Measurements from ENCODE around the gene SNAPC2. TPM values are rescaled to one million over a fixed set of nuclear protein-coding genes. Genes with fewer than 3 reads are reported as not detected.

Gene SNAPC2, protein sequence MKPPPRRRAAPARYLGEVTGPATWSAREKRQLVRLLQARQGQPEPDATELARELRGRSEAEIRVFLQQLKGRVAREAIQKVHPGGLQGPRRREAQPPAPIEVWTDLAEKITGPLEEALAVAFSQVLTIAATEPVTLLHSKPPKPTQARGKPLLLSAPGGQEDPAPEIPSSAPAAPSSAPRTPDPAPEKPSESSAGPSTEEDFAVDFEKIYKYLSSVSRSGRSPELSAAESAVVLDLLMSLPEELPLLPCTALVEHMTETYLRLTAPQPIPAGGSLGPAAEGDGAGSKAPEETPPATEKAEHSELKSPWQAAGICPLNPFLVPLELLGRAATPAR
- 10 to 100 TPM in 1 of 4 donors, 1 to 10 TPM in 3; 6.4 to 13.0 (median 9.4) TPM for total RNA-seq

DNA sequence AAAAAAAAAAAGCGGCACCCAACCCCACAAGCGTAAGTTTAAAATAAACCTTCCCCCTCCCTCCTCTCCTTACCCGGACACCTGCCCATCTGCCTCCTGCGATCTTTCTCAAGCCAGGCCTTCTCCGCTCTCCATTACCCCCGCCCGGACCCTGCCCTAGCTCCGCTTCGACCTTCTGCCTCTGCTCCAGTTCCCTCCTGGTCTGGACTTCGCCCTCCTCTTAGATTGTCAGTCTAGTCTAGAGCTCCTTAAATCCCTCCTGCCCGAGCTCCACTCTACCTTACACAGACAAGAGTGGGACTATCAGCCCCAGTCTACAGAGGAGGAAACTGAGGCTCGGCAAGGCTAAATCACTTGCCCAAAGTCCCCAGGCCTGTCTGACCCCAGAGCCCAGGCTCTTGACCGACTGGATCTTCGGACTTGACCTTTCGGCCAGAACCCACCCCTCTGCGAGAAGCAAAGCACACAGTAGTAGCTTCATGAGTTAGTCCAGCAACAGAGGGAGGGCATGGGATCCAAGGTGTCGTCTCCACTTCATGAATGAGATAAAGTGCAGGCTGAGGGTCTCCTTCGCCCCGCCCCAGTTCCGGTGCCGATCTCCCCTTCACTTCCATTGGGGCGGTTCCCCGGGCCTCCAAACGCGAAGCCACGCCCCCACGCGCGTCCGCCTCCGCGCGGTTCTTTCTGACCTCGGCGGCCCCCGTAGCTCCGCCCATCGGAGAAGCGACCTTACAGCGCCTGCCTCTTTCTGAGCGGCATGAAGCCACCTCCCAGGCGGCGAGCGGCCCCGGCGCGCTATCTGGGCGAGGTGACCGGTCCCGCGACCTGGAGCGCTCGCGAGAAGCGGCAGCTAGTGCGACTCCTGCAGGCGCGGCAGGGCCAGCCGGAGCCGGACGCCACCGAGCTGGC, at the start of gene SNAPC2:
Gene SNAPC2 (plus strand): TSS at position 729 of the 909 bp plus-strand sequence. CDS start 29 bp downstream, at position 758.
- TF ChIP-seq, protein P1, sequence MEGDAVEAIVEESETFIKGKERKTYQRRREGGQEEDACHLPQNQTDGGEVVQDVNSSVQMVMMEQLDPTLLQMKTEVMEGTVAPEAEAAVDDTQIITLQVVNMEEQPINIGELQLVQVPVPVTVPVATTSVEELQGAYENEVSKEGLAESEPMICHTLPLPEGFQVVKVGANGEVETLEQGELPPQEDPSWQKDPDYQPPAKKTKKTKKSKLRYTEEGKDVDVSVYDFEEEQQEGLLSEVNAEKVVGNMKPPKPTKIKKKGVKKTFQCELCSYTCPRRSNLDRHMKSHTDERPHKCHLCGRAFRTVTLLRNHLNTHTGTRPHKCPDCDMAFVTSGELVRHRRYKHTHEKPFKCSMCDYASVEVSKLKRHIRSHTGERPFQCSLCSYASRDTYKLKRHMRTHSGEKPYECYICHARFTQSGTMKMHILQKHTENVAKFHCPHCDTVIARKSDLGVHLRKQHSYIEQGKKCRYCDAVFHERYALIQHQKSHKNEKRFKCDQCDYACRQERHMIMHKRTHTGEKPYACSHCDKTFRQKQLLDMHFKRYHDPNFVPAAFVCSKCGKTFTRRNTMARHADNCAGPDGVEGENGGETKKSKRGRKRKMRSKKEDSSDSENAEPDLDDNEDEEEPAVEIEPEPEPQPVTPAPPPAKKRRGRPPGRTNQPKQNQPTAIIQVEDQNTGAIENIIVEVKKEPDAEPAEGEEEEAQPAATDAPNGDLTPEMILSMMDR (IDR thresholded peaks at IDR 0.05; ENCODE audit: low read depth): no peak

DNA sequence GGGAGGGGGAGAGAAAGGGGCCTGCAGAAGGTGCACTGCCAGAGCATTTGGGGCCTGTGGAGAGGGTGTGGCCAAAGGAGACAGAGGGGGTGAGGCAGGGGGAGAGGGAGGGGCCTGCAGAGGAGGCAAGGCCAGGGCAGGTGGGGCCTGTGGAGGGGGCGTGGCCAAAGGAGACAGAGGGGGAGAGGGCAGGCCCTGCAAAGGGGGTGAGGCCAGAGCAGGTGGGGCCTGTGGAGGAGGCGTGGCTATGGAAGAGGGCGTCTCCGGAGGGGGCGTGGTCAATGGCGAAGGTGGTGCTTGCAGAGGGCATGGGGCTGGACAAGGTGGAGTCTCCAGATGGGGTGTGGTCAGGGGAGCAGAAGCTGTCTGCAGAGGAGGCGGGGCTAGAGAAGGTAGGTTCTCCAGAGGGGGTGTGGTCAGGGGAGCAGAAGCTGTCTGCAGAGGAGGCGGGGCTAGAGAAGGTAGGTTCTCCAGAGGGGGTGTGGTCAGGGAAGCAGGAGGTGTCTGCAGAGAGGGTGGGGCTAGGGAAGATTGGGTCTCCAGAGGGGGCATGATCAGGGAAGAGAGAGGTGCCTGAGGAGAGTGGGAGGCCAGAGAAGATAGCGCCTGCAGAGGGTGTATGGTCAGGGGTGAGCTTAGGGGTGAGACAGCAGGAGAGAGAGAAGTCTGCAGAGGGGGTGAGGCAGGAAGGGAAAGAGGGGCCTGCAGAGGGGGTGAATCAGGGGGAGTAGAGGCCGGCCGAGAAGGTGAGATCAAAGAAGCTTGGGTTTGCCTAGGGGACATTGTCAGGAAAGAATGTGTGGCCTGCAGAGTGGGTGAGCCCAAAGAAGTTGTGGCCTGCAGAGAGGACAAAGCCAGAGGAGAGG, 49.3 kb upstream of the SNAPC2 start:
- TF ChIP-seq, protein P1 (IDR thresholded peaks at IDR 0.05; ENCODE audit: low read depth): no peak

DNA sequence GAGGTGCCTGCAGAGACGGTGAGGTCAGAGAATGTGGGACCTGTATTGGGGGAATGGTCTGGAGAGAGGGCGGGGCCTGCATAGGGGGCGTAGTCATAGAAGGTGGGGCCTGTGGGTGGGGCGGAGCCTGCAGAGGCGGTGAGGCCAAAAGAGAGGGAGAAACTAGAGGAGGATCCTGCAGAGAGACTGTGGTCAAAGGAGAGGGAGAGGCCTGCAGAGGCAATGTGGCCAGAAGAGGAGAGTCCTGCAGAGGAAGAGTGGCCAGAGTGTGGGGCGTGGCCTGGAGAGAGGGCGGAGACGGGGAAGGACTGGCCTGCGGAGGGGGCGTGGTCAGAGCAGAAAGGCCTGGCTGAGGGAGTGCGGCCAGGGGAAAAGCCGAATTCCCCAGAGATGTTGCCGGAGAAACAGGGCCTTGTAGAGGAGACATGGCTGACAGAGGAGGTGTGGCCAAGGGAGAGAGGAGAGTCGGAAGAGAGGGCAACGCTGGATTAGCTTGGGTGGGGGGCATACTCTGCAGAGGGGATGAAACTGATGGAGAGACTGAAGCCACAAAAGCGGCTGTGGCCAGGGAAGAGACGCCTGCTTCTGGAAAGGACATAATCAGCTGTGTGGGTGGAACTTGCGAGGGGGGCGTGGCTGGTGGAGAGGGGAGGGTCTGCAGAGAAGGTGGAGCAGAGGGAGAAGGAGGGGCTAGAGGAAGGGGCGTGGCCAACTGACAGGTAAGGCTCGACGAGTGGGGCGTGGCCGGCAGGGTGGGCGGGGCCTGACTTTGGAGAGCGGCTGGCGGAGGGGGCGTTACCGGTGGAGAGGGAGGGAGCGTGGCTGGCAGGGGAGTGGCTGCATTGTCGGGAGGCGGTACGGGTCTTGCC, 48.5 kb upstream of the SNAPC2 start:
- TF ChIP-seq, protein P1 (IDR thresholded peaks at IDR 0.05; ENCODE audit: low read depth): no peak

DNA sequence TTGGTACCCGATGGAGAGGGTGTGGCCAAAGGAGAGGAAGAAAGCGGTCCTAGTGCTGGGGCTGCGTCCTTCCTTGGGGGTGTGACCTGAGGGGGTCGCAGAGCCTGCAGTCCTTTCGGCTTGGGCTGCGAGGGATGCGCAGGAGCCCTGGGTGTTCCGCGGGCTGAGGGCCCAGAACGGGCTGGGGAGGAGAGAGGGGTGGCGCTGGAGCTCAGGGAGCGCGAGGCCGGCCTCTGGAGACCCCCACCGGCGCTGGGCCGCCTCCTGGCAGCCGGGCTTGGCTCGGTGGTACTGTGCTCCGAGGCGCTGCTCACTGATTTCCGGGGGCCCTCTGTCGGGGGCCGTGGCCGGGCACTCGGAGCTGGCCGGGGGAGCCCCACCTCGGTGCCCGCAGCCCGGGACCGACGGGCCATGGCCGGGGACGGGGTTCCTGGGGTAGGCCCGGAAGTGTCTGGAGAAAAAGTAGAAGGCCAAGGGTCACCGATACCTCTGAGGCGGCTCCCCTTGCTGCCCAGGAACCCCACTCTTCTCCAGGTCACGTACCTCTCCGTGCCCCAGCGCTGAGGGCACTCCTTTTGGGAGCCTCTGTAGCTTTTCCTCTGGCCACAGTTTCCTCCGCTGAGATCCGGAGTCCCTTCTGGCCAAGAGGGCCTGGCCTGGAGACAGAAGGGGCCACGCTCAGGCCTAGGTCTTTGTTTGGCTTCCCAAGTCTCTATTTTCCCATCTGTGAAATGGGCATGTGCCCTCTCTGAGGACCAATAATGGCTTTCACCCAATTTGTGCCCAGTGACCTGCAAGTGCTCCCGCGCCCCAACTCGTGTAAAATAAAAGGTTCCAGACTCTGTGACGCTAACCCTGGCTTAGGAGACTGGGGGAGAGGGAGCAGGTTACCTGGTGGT, 47.6 kb upstream of the SNAPC2 start:
- TF ChIP-seq, protein P1 (IDR thresholded peaks at IDR 0.05; ENCODE audit: low read depth): no peak

DNA sequence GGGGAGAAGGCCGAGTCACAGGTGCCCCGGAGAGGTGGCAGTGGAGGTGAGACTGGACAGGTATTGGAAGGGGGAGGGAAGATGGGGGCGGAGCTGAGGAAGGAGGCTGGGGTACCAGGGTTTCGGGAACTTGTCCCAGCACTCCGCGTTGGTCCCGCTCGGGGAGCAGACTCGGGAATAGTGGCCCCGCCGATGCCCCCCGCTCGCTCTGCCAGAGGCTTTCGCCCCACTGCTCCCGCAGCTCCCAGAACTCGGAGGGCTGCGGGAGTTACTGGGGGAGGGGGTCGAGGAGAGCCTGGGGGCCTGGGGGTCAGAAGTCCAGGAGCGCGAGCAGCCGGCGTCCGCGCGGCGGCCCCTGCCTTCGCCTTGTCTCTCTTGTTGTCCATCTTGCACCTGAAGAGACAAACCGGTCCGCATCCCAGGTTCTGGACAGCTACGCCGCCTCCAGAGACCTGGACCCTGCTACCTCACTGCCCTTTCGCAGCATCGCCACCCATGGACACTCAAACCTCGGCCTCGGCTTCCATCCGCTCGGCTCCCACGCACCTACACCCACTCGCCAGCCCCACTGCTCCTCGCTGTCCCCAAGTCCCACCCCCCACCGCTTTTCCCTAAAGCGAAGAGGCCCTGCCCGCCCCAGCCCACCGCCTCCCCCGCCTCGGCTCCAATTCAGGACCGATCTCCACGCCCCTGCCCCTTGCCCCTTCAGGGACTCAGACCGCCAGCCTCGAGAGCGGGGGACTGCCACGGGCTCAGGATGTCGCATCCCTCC, 46.6 kb upstream of the SNAPC2 start:
- TF ChIP-seq, protein P1 (IDR thresholded peaks at IDR 0.05; ENCODE audit: low read depth): no peak

Measured in subcutaneous adipose tissue (tissue), 4 donors.